Measurements from ENCODE around the gene ASAH2. TPM values are rescaled to one million over a fixed set of nuclear protein-coding genes. Genes with fewer than 3 reads are reported as not detected.

Gene ASAH2
- total and polyA plus RNA-seq, 2 of the 13 experiments (the other 11 are each of a cell fraction or from before 2014, with no cell fraction given): 16.0 to 17.9 TPM

- TF ChIP-seq TCF7 (IDR thresholded peaks at IDR 0.05; ENCODE audit: low read depth) (peak; percentile 98), CBX2 (IDR thresholded peaks at IDR 0.05; ENCODE audit: low read depth, low read length) (no peak), CBX2 (CRISPR knock-in tag; IDR thresholded peaks at IDR 0.05; ENCODE audit: low read depth) (0 out of 2 replicates have a peak, but pooled peaks have one; percentile 81), GABPA (IDR thresholded peaks at IDR 0.05; ENCODE audit: low read depth, low read length) (no peak), GABPA (CRISPR knock-in tag; IDR thresholded peaks at IDR 0.05; ENCODE audit: low read depth) (peak; percentile 27; the same call in 1 of the 2 replicates), TGIF2 (CRISPR knock-in tag; IDR thresholded peaks at IDR 0.05) (peak; percentile 60; the same call in 1 of the 2 replicates), NFYB (CRISPR knock-in tag; IDR thresholded peaks at IDR 0.05) (no peak), MIER3 (CRISPR knock-in tag; IDR thresholded peaks at IDR 0.05; ENCODE audit: borderline replicate concordance) (peak; percentile 86; the same call in 1 of the 2 replicates), ZNF747 (CRISPR knock-in tag; IDR thresholded peaks at IDR 0.05; ENCODE audit: borderline replicate concordance) (peak; percentile 67; the same call in 1 of the 2 replicates), MIER2 (CRISPR knock-in tag; IDR thresholded peaks at IDR 0.05) (0 out of 2 replicates have a peak, but pooled peaks have one; percentile 41), ZNF770 (CRISPR knock-in tag; IDR thresholded peaks at IDR 0.05) (no peak), SOX5 (CRISPR knock-in tag; IDR thresholded peaks at IDR 0.05; ENCODE audit: borderline replicate concordance) (peak; percentile 100), ZBTB37 (CRISPR knock-in tag; IDR thresholded peaks at IDR 0.05) (no peak), ZNF326 (CRISPR knock-in tag; IDR thresholded peaks at IDR 0.05; ENCODE audit: borderline replicate concordance) (no peak), ETV5 (CRISPR knock-in tag; IDR thresholded peaks at IDR 0.05; ENCODE audit: borderline replicate concordance) (peak; percentile 94), ZNF496 (CRISPR knock-in tag; IDR thresholded peaks at IDR 0.05; ENCODE audit: insufficient replicate concordance) (no peak), BHLHE40 (IDR thresholded peaks at IDR 0.05; ENCODE audit: low read length) (no peak), ZNF430 (CRISPR knock-in tag; IDR thresholded peaks at IDR 0.05) (no peak), GFI1 (CRISPR knock-in tag; IDR thresholded peaks at IDR 0.05; ENCODE audit: borderline replicate concordance) (peak; percentile 87), ZC3H4 (CRISPR knock-in tag; IDR thresholded peaks at IDR 0.05; ENCODE audit: borderline replicate concordance) (no peak)
- TF ChIP-seq, protein P1, sequence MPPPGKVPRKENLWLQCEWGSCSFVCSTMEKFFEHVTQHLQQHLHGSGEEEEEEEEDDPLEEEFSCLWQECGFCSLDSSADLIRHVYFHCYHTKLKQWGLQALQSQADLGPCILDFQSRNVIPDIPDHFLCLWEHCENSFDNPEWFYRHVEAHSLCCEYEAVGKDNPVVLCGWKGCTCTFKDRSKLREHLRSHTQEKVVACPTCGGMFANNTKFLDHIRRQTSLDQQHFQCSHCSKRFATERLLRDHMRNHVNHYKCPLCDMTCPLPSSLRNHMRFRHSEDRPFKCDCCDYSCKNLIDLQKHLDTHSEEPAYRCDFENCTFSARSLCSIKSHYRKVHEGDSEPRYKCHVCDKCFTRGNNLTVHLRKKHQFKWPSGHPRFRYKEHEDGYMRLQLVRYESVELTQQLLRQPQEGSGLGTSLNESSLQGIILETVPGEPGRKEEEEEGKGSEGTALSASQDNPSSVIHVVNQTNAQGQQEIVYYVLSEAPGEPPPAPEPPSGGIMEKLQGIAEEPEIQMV (CRISPR knock-in tag; IDR thresholded peaks at IDR 0.05; ENCODE audit: low read depth): no peak; the same call in 1 of the 2 replicates
- TF ChIP-seq, protein P2, sequence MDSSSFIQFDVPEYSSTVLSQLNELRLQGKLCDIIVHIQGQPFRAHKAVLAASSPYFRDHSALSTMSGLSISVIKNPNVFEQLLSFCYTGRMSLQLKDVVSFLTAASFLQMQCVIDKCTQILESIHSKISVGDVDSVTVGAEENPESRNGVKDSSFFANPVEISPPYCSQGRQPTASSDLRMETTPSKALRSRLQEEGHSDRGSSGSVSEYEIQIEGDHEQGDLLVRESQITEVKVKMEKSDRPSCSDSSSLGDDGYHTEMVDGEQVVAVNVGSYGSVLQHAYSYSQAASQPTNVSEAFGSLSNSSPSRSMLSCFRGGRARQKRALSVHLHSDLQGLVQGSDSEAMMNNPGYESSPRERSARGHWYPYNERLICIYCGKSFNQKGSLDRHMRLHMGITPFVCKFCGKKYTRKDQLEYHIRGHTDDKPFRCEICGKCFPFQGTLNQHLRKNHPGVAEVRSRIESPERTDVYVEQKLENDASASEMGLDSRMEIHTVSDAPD (CRISPR knock-in tag; IDR thresholded peaks at IDR 0.05): peak; percentile 67; the same call in 1 of the 2 replicates
- TF ChIP-seq, protein P3, sequence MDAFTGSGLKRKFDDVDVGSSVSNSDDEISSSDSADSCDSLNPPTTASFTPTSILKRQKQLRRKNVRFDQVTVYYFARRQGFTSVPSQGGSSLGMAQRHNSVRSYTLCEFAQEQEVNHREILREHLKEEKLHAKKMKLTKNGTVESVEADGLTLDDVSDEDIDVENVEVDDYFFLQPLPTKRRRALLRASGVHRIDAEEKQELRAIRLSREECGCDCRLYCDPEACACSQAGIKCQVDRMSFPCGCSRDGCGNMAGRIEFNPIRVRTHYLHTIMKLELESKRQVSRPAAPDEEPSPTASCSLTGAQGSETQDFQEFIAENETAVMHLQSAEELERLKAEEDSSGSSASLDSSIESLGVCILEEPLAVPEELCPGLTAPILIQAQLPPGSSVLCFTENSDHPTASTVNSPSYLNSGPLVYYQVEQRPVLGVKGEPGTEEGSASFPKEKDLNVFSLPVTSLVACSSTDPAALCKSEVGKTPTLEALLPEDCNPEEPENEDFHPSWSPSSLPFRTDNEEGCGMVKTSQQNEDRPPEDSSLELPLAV (CRISPR knock-in tag; conservative IDR thresholded peaks at IDR 0.05; ENCODE audit: low read depth): no peak
- TF ChIP-seq, protein P4, sequence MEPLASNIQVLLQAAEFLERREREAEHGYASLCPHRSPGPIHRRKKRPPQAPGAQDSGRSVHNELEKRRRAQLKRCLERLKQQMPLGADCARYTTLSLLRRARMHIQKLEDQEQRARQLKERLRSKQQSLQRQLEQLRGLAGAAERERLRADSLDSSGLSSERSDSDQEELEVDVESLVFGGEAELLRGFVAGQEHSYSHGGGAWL (CRISPR knock-in tag; IDR thresholded peaks at IDR 0.05): no peak
Observed at GRCh38 chr10:50234486-50234885, 16.8 kb downstream of the ASAH2 start (continued).

Data from HepG2 (cell line).